Sigmoid colon (tissue), 4 donors: ENCODE measurements around the gene LIPK.

Source experiments
- CTCF ChIP-seq, 4 experiments: fragments of 450-650 bp in 3 of 4; fragments of 200-600 bp in 1 of 4; IDR thresholded peaks; one replicate each; pipeline ENCODE4 v1.5.1; 2016 to 2019; ENCODE audit warnings: antibody characterized with exemption in 4 of 4, mild to moderate bottlenecking in 3 of 4, moderate library complexity in 2 of 4
- EP300 ChIP-seq, 4 donors: sonication (generic); formaldehyde crosslinking; IDR thresholded peaks; one replicate each; pipeline ENCODE4 v1.6.1; 2017; ENCODE audit warnings: antibody characterized with exemption in 4 of 4
- POLR2A ChIP-seq, 2 donors: fragments of 450-650 bp; IDR thresholded peaks; one replicate each; pipeline ENCODE4 v1.6.1; 2016; ENCODE audit warnings: antibody characterized with exemption in 2 of 2, mild to moderate bottlenecking in 2 of 2, moderate library complexity in 2 of 2
- POLR2AphosphoS5 ChIP-seq, 4 donors: sonication (generic); formaldehyde crosslinking; IDR thresholded peaks; one replicate each; pipeline ENCODE4 v1.6.1; 2017; ENCODE audit warnings: antibody characterized with exemption in 4 of 4

GRCh38 chr10:88659725-88660597, 46.1 kb upstream of the LIPK start:
- TF ChIP-seq CTCF (IDR thresholded peaks at IDR 0.05) (no peak), POLR2AphosphoS5 (IDR thresholded peaks at IDR 0.05) (no peak), EP300 (IDR thresholded peaks at IDR 0.05) (no peak), POLR2A (IDR thresholded peaks at IDR 0.05) (no peak)
